GM12878 (cell line): ENCODE data around the gene ARHGAP27. TPM values are rescaled to one million over a fixed set of nuclear protein-coding genes. Genes with fewer than 3 reads are reported as not detected.

Source experiments
- ATAC-seq: fragments of 200-7000 bp; cut with Tn5 transposase; 3 replicates; pipeline ENCODE4 v1.9.1; 2020; ENCODE audit warnings: mild to moderate bottlenecking, moderate library complexity
- BruUV-seq: library from RNA; stranded (reverse); fragments of 400-500 nt; replicated peaks from 2 replicates; lab custom pipeline; 2021; lab: Mats Ljungman, UMichigan
- CTCF ChIA-PET: fragments of 300-600 bp; sonication (Branson Sonifier 250); formaldehyde crosslinking; extraction: SDS; loops from one replicate; lab custom pipeline; 2021; ENCODE audit warnings: inconsistent platforms; lab: Yijun Ruan, JAX
- POLR2A ChIA-PET: fragments of 350-600 bp; formaldehyde crosslinking; extraction: SDS; loops from one replicate; lab custom pipeline; 2021; ENCODE audit warnings: inconsistent platforms; lab: Charles Lee
- RAD21 ChIA-PET: fragments of 300-600 bp; sonication (Branson Sonifier 250); formaldehyde crosslinking; loops from one replicate; lab custom pipeline; 2023; ENCODE audit warnings: antibody characterized with exemption; ENCODE audit not compliant: unreplicated experiment; lab: Charles Lee
- SMC1A ChIA-PET: fragments of 300-600 bp; sonication (Branson Sonifier 250); formaldehyde crosslinking; loops from one replicate; lab custom pipeline; 2023; ENCODE audit not compliant: unreplicated experiment, uncharacterized antibody; lab: Charles Lee
- DNase-seq: peaks from one replicate; pipeline ENCODE4 v3.0.0-alpha.2; 2011; ENCODE audit warnings: low read depth, low spot score
- FAIRE-seq: peaks from 3 replicates; lab custom pipeline; 2011; peaks lifted over from hg19 to GRCh38; lab: Jason Lieb, UNC
- H2AFZ ChIP-seq: 2 replicates; pipeline ENCODE4 v1.6.0; 2011; ENCODE audit warnings: low read depth, low read length, control low read depth; ENCODE audit not compliant: control insufficient read depth
- H3K27ac ChIP-seq: 2 replicates; pipeline ENCODE4 v1.5.1; 2011; ENCODE audit warnings: control low read depth; ENCODE audit not compliant: control insufficient read depth, insufficient read depth
- H3K27me3 ChIP-seq, 2 experiments: replicated peaks in 1 of 2; 2 replicates each; pipeline versions ENCODE4 v1.6.0 to v1.6.1; 2011; ENCODE audit warnings: low read length in 1 of 2; ENCODE audit not compliant: control insufficient read depth in 2 of 2, insufficient read depth in 2 of 2
- H3K36me3 ChIP-seq, 2 experiments: 2 replicates each; pipeline ENCODE4 v1.5.1; 2011; ENCODE audit warnings: low read length in 1 of 2; ENCODE audit not compliant: control insufficient read depth in 2 of 2, insufficient read depth in 2 of 2
- H3K4me1 ChIP-seq: 2 replicates; pipeline ENCODE4 v1.6.1; 2011; ENCODE audit warnings: mild to moderate bottlenecking, low read length, moderate library complexity, mixed read lengths; ENCODE audit not compliant: control insufficient read depth, insufficient read depth
- H3K4me2 ChIP-seq: 2 replicates; pipeline ENCODE4 v1.6.0; 2011; ENCODE audit warnings: control low read depth; ENCODE audit not compliant: control insufficient read depth, insufficient read depth
- H3K4me3 ChIP-seq: fragments of 200-600 bp; sonication (generic); 2 replicates; pipeline ENCODE4 v1.5.1; 2016
- H3K79me2 ChIP-seq: 2 replicates; pipeline ENCODE4 v1.6.0; 2011; ENCODE audit warnings: low read length; ENCODE audit not compliant: control insufficient read depth, insufficient read depth
- H3K9ac ChIP-seq: 2 replicates; pipeline ENCODE4 v1.8.0; 2011; ENCODE audit warnings: low read length, control low read depth, mixed read lengths; ENCODE audit not compliant: control insufficient read depth, insufficient read depth
- H3K9me3 ChIP-seq: replicated peaks from 3 replicates; pipeline ENCODE4 v1.5.1; 2011; ENCODE audit warnings: mild to moderate bottlenecking, low read length; ENCODE audit not compliant: control insufficient read depth, insufficient read depth
- H4K20me1 ChIP-seq: 2 replicates; pipeline ENCODE4 v1.6.0; 2011; ENCODE audit not compliant: control insufficient read depth, insufficient read depth
- BCL3 ChIP-seq: IDR thresholded peaks from 2 replicates; pipeline ENCODE4 v1.6.1; 2011; ENCODE audit warnings: borderline replicate concordance, low read depth, mild to moderate bottlenecking, moderate library complexity, low read length; ENCODE audit not compliant: insufficient read depth, poor library complexity, severe bottlenecking
- CREM ChIP-seq: IDR thresholded peaks from 2 replicates; pipeline ENCODE4 v1.6.1; 2014; ENCODE audit warnings: antibody characterized with exemption, low read depth
- HDGF ChIP-seq: fragments of 450-650 bp; IDR thresholded peaks from 2 replicates; pipeline ENCODE4 v1.6.1; 2016; ENCODE audit warnings: antibody characterized with exemption
- IKZF2 ChIP-seq, 2 experiments: fragments of 450-650 bp; IDR thresholded peaks; 2 replicates each; pipeline ENCODE4 v1.6.1; 2017; ENCODE audit warnings: mild to moderate bottlenecking in 2 of 2, moderate library complexity in 2 of 2
- MYB ChIP-seq: fragments of 150-350 bp; IDR thresholded peaks from 2 replicates; pipeline ENCODE4 v1.6.1; 2014; ENCODE audit warnings: mild to moderate bottlenecking, low read depth, low read length, borderline replicate concordance
- MYC ChIP-seq: IDR thresholded peaks from 2 replicates; pipeline ENCODE4 v1.6.1; 2011; ENCODE audit warnings: mild to moderate bottlenecking, low read length, moderate library complexity, inconsistent platforms; ENCODE audit not compliant: insufficient read depth, insufficient replicate concordance, insufficient read length, severe bottlenecking
- NFIC ChIP-seq: IDR thresholded peaks from 2 replicates; pipeline ENCODE4 v1.6.1; 2012; ENCODE audit warnings: low read depth, mild to moderate bottlenecking, inconsistent platforms, low read length, moderate library complexity
- SP1 ChIP-seq: IDR thresholded peaks from one replicate; pipeline ENCODE4 v1.6.1; 2011; ENCODE audit warnings: low read depth, low read length
- ZNF274 ChIP-seq: IDR thresholded peaks from one replicate; pipeline ENCODE4 v1.8.0; 2011; ENCODE audit not compliant: insufficient read length, insufficient read depth
- WGBS: methylation state at CpG from one replicate; pipeline ENCODE4 v1.1.6; 2016; ENCODE audit warnings: low lambda C conversion rate; ENCODE audit not compliant: insufficient replicate concordance, insufficient coverage; ENCODE audit errors: missing lambda C conversion rate; 5-methylcytosine and 5-hydroxymethylcytosine counted together
- in situ Hi-C: fragments of 300-500 bp; cut with MboI; formaldehyde crosslinking; loops from 9 replicates; pipeline ENCODE4 v1.14.3; 2018; ENCODE audit warnings: mixed read lengths
- intact Hi-C: fragments of 100-400 bp; cut with micrococcal nuclease; formaldehyde crosslinking; loops from one replicate; pipeline ENCODE4 v1.14.2; 2022; ENCODE audit not compliant: unreplicated experiment
- polyA plus RNA-seq, 11 experiments: library from polyadenylated mRNA; depleted of rRNA in 4 of 11; unstranded in 6 of 11; stranded (reverse) in 5 of 11; fragments of >200 nt; fragmentation: Nextera tagmentation in 4 of 11; fragmentation: Illumina TruSeq in 1 of 11; extraction: Ambion mirVana in 4 of 11; extraction: Trizol in 1 of 11; gene quantifications; 1 replicate in 1 of 11; 2 replicates in 10 of 11; pipeline versions ENCODE4 v1.2.1 to v1.2.3, GENCODE V29; 2011 to 2016; ENCODE audit warnings: inconsistent platforms in 2 of 11, missing spikeins in 2 of 11, low read depth in 1 of 11
- total RNA-seq, 4 experiments: library from RNA; depleted of rRNA in 3 of 4; stranded (reverse); fragments of >200 nt in 3 of 4; fragmentation: Illumina TruSeq in 1 of 4; extraction: Trizol in 1 of 4; gene quantifications; 2 replicates each; pipeline versions ENCODE4 v1.2.1 to v1.2.3, GENCODE V29; 2013 to 2021

The ARHGAP27 gene
- total and polyA plus RNA-seq, 10 of the 15 experiments (the other 5 are each of a cell fraction or from before 2014, with no cell fraction given), result 0.64 to 45.7 (median 17.7) TPM

GRCh38 chr17:45393411-45393810, 39.3 kb downstream of the ARHGAP27 start:
- ATAC-seq (no peak), FAIRE-seq (no peak), DNase-seq (no peak)
- Histone ChIP-seq H3K79me2 (no peaks in the 10 kb centered on the region), H3K4me1 (no peaks in the 10 kb centered on the region), H3K27ac (no peak overlapping the region), H4K20me1 (0 out of 2 replicates have a peak, but pooled peaks cover 2% of the 10 kb centered on the region), H3K4me3 (no peak overlapping the region), H3K9me3 (no peaks in the 10 kb centered on the region), H3K27me3 (no peaks in the 10 kb centered on the region), H2AFZ (no peak overlapping the region), H3K4me2 (no peak overlapping the region), H3K9ac (no peak overlapping the region), H3K36me3 (peaks cover 8 to 12% of the 10 kb centered on the region in 2 experiments; a peak in 3 of 4 replicates)
- no peak for TF ChIP-seq CREM
- no peak for TF ChIP-seq IKZF2 (IDR thresholded peaks at IDR 0.05)
- no peak for TF ChIP-seq HDGF
- no peak for TF ChIP-seq BCL3
- no peak for TF ChIP-seq NFIC
- TF ChIP-seq SP1, result no peak
- no peak for TF ChIP-seq MYB
- no peak for TF ChIP-seq ZNF274
- no peak for TF ChIP-seq MYC
- no TSS peak for BruUV-seq
- ChIA-PET POLR2A (interaction anchor here (0.5 to 1.6 kb wide), 3 partner anchors 19 to 245 kb away, joined by 3 to 5 read pairs (median 3); no protein-coding TSS in a partner anchor), RAD21 (interaction anchor here (0.9 to 2.4 kb wide), 3 partner anchors 13 to 33 kb away, joined by 3 to 8 read pairs (median 3); no protein-coding TSS in a partner anchor), CTCF (interaction anchor here (0.9 to 15.5 kb wide), 7 partner anchors 15 to 117 kb away, joined by 3 to 291 read pairs (median 9); no protein-coding TSS in a partner anchor), SMC1A (interaction anchor here (1.1 to 2.4 kb wide), 3 partner anchors 19 to 175 kb away, joined by 3 to 12 read pairs (median 3); no protein-coding TSS in a partner anchor)
- in situ Hi-C loops, result no loop called here
- 88% methylated on average over 5 of the region's 5 CpGs for WGBS
- intact Hi-C loops, result no loop called here
